Ishikawa (cell line): ENCODE results near the gene KLHL6.

Experiments used
- EGR1 ChIP-seq: IDR thresholded peaks from 2 replicates; pipeline ENCODE4 v1.6.1; 2012
- TEAD4 ChIP-seq: IDR thresholded peaks from 2 replicates; pipeline ENCODE4 v1.6.1; 2012

GRCh38 chr3:183537295-183537730 is 18.2 kb downstream of the KLHL6 start:
- TF ChIP-seq EGR1: no peak
- TF ChIP-seq TEAD4: no peak
